ENCODE measurements around the gene ACTR8.
A peak's percentile ranks its signal among the peaks of the same experiment; 100 is the strongest.
"Not testable (repeated sequence)": the region's sequence is repeated elsewhere in the genome, so short reads cannot be mapped to it uniquely, and the experiment has no call there.

The ACTR8 gene, protein sequence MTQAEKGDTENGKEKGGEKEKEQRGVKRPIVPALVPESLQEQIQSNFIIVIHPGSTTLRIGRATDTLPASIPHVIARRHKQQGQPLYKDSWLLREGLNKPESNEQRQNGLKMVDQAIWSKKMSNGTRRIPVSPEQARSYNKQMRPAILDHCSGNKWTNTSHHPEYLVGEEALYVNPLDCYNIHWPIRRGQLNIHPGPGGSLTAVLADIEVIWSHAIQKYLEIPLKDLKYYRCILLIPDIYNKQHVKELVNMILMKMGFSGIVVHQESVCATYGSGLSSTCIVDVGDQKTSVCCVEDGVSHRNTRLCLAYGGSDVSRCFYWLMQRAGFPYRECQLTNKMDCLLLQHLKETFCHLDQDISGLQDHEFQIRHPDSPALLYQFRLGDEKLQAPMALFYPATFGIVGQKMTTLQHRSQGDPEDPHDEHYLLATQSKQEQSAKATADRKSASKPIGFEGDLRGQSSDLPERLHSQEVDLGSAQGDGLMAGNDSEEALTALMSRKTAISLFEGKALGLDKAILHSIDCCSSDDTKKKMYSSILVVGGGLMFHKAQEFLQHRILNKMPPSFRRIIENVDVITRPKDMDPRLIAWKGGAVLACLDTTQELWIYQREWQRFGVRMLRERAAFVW

DNA sequence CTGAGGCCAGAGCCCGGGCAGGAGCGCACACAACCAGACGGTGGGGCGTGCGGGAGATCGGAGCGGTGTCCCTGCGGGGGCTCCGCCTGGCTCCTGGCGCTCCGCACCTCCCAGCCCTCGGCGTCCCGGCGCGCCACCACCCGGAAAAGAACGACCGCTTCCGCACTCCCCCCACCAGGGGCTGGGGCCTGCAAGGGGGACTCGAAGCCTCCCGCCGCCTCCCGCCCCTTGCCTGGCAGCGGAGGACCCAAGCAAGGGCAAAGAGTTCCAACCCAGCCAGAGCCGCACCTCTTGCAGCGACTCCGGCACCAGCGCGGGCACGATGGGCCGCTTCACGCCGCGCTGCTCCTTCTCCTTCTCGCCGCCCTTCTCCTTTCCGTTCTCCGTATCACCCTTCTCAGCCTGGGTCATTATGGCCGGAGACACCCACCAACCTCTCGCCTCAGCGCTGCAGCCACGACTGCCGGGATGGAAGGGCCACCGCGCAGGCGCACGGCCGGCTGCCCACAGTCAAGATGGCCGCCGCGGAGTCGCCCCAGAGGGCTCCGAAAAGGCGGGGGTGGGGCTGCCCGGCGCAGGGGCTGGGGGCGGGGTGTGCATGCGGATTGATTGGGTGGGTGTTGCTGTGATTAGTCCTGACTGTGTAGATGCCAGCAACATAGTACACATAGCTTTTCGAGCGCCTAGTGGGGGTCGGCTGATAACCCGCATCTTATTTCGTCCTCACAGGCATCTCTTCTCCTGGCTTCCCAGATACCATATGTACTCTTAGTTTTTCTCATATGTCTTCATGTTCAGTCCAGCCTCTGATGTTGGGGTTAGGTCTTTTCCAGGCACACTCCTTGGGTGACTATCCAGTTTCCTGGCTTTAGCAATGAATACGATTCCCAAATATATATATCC, at the start of gene ACTR8:
ACTR8 (minus strand) TSS at position 462 of the 903 bp plus-strand sequence; CDS start at position 411, 51 bp downstream.
- DNase-seq: no peak

DNA sequence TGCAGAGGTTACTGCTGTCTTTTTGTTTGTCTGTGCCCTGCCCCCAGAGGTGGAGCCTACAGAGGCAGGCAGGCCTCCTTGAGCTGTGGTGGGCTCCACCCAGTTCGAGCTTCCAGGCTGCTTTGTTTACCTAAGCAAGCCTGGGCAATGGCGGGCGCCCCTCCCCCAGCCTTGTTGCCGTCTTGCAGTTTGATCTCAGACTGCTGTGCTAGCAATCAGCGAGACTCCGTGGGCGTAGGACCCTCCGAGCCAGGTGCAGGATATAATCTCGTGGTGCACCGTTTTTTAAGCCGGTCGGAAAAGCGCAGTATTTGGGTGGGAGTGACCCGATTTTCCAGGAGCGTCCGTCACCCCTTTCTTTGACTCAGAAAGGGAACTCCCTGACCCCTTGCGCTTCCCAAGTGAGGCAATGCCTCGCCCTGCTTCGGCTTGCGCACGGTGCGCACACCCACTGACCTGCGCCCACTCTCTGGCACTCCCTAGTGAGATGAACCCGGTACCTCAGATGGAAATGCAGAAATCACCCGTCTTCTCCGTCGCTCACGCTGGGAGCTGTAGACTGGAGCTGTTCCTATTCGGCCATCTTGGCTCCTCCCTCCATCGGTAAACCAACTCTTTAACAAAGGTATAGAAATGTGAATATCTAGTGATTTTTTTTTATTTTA, 45.4 kb upstream of the ACTR8 start:
- DNase-seq: not testable (repeated sequence)

DNA sequence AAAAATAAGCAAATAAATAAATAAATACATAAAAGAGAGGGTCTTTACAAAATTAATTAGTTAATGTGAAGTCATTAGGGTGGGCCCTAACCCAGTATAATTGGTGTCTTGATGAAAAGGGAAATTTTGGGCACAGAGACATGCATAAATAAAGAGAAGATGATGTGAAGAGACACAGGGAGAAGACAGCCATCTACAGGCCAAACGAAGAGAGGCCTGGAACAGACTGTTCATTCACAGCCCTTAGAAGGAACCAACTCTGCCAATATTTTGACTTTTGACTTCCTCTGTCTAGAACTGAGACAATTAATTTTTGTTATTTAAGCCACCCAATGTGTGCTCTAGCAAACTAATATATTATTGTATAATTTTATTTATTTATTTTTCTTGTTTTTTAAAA, 39.3 kb upstream of the ACTR8 start:
- no peak for DNase-seq

DNA sequence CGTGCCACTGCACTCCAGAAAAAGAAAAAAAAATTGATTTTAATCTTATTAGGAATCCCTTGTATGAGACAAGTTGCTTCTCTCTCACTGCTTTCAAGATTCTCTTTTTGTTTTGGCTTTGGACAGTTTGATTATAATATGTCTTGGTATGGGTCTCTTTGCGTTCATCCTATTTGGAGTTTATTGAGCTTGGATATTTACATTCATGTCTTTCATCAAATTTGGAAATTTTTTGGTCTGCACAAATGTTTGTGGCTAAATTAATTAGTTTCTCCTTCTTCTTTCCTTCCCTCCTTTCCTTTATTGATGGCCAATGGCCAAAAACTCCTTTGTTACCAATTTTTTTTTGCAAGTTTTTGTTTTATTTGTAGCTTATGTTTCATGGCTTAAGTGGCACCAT, 37.8 kb upstream of the ACTR8 start:
- DNase-seq: no peak

DNA sequence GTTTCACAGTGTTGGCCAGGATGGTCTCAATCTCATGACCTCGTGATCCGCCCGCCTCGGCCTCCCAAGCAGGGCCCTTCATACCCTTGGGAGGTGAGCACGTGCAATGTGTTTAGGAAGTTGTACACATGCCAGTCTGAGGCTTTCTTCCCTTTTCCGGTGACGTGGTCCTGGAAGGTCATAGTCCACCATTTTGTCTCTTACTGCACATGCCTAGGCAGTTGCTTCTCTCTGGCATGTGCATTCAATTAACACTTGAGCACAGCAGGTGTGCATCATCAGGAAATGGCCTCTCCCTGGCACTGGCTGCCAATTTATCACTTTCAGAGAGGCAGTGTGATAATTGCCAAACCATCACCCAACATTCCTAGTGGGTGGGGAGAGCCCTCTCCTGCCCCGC, 31.4 kb upstream of the ACTR8 start:
- no peak for DNase-seq

DNA sequence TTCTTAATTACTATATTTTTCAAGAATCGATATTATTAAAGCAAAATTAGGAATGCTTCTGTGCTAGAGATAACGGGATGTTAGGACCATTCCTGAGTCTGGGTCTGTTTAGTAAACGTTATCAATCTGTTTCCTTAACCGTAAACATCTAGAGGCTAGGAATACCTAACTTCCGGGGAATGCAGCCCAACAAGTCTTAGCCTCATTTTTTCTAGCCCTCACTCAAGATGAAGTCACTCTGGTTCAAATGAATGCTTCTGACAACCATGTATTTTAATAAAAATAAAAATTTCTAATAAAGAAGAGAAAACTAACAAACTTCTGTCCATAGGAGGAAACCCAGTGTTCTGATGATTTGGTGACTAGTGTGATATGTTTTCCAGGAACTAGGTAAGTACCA, 20.8 kb upstream of the ACTR8 start:
- no peak for DNase-seq

DNA sequence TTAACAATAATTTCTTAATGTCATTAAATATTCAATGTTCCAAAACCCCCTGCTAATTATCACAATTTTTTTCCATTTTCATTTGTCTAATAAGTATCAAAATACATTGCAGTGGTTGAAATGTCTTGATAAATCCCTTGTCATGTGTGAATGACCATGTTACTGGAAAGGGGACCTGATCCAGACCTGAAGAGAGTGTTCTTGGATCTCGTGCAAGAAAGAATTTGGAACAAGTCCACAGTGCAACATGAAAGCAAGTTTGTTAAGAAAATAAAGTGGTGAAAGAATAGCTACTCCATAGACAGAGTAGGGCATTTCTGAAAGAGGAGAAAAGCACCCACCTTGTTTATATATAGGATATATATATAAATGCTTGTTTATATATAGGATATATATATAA, 20.1 kb upstream of the ACTR8 start:
- DNase-seq: no peak

DNA sequence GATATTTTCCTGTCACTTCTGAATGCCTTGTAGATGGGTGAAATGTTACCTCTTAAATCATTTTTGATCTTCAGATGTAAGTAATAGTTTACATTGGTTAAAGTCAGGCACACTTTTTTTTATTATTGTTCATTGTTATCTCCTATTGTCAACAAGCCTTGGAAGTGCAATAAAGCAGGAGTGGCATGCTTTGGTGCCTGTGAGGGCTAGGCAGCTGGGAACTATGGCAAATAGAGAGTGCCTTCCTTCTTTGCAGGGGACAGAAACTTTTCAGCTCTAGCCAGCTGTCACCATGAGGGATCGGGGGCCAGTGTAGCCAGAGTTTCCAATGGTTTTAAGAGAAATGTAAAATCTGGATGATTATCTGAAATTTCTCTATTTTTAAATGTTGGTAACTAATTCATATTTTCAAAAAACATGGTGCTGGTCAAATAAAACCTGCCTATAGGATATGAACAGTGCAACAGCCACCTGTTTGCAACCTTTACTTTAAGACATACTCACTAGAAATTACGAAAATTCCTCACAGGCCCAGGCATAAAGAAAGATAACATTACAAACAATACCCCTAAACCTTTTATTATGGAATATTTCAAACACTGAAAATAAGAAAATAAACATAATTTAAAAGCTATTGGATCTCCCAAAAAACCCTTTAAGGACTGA, 18.8 kb upstream of the ACTR8 start:
- no peak for DNase-seq

DNA sequence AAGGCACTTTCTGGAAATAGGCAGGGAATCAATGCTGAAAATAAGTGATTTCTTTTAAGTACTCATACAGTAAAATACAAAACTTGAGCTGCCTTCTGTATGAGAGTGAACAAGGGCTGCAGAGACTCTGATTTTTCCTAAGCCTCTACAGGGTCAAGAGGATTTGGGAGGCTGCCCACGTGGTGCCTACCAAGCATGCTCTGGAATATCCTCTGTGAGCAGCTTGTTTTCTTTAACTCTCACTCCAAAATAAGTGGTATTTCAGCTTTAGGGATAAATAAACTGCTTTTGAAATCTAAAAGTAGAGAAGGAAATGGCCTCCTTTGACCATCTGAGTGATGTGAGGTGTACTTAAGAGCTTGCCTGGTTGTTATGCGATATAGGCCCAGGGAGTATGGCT, 17.8 kb upstream of the ACTR8 start:
- no peak for DNase-seq

DNA sequence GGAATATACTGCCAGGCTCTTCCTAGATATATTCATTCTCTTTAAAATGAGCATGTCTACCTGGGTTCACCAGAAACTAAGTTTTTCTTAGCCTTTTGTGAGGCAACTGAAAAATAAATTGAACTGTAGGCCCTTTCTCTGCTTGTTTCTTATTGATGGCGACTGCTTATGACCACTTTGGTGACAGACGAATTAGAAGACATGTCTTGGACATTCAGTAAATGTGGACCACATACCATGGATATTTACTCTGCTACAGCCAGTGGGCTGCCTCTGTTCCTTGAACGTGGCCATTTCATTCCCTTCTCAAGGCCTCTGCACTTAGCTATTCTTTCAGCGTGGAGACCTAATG, 10.3 kb upstream of the ACTR8 start:
- DNase-seq: no peak

DNA sequence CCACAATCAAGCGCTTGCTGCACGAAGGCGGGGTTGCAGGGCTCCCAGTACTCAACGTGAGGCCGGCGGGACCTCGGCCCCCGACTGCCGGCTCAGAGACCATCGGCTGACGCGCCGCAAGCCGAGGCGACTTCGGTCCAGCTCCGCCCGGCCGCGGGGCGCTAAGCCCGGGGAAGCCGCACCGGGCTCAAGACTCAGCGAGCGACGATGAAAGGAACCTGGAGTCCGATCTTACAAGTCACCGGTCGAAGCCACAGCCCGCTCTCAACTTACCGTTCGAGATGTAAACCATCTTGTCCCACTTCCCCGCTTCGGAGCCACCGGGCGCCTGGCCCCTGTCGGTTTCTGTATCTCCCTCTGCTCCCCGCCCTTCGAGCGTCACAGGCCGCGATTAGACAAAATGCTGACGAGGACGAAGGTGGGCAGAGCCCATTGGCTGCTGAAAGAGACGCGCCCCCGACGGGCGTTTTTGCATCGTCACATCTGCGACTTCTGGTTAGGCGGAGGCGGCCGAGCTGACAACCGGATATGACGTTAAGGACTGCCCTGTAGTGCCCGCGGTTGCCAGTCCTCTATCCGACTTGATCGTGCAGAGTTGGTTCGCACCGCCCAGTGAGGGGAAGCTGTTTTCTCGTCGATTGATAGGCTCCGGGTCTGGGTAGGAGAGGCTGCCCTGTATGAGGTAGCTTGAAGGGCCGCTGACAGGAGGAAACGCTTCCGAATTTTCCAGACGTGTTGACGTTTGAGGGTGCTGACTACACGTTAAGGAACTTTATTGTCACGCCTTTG, 9.7 kb upstream of the ACTR8 start, which contains the start of gene SELENOK:
SELENOK (minus strand) TSS at position 363 of the 789 bp plus-strand sequence.
- DNase-seq: peak; percentile 94

DNA sequence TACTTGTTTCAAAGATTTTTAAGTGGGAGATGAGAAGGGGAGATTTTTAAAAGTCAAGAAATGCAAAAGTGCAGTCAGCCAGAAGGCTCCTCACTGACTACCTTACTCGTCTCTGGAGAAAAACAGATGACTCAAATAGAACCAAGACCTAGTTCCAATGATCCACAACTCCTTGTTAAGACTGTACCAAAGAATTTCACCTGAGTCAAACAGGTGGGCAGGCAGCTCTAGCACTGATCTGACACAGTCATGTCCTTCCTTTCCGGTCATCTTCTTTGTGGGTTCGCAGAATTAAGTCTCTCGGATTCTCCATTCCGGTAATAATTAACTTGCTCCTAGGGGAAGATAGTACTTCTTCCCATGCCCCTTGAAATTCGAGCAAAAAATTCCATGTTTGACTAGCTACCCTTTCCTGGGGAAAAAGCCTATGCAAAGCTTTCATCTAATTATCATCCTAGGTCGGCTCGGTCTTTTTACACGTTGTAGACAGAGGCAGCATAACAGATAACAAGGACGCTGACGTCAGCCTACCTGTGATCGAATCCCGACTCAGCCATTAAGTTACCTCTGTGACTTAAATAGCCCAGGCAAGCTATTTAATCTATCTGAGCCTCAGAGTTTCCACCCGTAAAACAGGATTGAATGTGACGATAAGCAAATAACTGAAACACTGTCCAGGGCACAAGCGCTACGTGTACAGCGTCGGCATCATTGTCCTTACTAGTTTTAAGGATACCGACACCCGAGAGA, 8.9 kb upstream of the ACTR8 start:
- DNase-seq: no peak

DNA sequence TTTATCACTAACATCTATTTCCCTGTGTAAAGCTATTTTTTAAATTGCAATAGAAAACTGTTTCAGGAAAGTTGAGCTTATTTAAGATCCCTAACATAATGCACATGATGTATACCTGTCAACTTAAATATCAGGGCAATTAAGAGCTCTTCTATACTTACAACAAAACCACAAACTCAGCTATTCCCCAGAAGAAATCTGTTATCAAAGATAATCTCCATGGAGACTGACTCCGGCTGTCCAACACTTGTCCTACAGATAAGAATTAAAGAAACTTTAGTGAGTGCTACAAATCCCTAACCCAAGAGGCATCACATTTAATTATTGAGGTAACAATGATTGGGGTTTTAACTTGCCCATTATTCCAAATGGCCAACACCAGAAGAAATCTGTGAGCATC, 6.3 kb upstream of the ACTR8 start:
- no peak for DNase-seq

DNA sequence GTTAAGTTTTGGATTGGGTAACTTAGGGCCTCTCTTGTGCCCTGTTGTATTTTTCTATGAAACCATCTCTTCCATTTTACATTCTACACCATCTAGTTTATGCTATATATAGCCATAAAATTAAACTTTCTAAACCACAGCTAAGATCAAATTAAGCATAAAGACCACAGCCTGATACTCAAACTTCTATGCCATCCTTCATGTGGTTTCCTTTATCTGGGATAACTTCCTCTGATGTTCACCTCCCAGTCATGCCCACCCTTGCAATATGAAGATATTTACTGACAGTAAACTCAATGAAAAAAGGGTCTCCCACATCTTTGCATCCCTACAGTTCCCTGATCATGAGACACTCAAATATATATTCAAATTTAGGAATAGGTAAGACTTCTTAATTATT, 5.5 kb upstream of the ACTR8 start:
- DNase-seq: no peak

DNA sequence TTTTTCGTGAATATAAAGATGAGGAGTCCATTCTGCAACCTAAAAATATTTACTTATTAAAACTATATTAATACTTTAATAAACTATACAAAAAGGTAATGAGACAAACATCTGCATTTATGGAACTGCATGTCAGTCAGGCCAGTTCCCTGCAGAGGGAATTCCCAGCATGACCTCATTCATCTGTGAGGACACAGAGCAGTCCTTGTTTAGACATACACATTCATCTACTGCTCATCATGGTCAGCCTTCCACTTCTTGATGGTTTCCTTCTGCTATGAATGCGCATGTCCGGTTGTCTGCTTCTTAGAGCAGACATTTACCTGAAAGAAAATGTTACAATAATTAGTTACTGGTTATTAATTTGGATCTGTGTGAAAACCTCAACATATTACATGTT, 3.3 kb upstream of the ACTR8 start:
- DNase-seq: no peak

DNA sequence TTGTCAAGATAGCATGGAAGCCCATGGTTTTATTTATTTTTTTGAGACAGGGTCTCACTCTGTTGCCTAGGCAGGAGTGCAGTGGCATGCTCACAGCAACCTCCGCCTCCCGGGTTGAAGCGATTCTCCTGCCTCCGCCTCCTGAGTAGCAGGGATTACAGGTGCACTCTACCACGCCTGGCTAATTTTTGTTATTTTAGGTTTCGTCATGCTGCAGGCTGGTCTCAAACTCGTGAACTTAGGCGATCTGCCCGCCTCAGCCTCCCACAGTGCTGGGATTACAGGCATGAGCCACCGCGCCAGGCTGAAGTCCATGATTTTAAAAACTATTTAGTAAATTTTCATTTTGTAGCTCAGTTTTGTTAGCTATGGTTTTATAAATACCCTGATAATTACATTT, 2.7 kb upstream of the ACTR8 start:
- DNase-seq: no peak

DNA sequence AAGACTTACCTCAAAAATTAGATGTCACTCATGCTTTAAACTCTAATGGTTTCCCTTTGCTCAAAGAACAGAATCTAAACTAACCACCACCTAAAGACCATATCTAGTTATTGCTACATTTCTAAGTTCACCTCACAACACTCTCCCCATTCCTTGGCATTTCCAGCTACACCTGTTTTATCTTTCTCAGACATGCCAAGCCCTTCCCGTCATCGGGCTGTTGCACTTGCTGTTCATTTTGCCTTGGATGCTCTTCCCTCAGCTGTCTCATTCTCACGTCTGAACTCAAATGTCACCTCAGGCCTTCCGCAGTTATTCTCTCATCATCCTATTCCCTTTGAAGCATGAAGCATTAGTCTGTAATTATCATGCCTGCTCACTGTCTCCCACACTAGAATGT, 1.1 kb upstream of the ACTR8 start:
- DNase-seq: no peak

DNA sequence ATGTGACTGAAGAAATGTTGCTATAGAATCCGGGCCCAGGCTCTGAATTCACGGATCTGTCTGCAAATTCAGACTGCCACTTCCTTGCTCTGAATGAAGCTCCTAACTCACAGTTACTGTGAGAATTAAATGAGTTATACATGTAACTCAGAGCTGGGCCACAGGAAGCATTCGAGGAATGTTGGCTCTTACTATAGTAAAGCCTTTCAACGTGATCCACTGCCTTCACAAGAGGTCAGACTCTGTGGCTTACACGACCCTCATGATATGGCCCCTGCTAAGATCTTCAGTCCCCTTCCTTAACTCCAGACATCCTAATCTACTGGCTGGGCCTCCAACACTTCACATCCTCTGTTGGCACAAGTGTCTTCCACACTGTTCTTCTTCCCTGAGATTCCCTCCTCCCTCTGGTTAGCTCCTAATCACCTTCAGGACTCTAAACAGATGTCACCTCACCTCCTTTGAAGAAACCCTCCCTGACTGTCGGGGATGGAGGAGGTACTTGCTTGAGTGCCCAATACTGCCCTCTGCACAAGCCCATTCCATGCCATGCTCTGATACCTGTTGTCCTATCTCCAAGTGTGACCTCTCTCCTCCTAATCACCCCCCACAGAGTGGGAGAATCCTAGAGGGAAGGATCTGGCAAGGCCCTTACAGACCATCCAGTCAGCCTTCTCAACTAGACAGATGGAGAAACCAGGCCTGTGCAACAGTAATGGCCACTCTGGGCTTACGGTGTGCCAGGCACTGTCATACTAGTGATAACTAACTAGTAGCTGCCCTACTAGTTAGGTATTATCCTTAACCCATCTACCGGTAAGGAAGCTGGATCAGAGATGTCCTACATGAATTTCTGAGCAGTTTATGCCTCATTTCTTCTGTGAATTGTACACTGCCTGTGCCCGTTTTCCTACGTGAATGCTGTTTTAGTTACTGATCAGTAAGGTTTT, 1.3 kb downstream of the ACTR8 start:
- no peak for DNase-seq

DNA sequence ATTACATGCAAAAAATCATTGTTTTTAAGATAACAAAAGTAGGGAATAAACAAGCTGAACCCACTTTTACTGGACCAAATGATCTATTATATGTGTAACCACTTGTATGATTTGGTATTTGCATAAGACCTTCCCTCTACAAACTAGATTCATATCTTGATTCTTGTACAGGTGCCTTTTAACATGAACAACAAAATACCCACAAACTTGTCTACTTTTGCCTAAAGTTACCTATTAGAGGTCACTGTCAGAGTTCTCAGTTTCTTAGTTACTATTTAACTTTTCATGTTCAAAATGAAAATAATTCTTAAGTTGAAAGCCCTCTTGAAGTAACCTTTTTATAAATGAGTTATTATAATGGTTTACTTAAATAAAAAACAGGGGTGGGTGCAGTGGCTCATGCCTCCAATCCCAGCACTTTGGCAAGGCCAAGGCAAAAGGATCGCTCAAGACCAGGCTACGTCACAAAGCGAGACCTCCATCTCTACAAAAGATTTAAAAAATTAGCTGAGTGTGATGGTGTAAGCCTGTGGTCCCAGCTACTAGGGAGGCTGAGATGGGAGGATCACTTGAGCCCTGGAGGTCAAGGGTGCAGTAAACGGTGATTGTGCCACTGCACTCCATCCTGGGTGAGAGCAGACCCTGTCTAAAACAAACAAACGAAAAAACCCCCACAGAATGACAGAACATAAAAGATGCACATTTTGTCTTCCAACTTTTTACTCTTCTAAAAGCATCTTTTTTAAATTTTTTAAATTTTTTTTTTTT, 16.0 kb downstream of the ACTR8 start:
- no peak for DNase-seq

All from NCI-H2081 treated with DMSO at 0.1 percent for 48 hours (cell line).